Measurements from ENCODE around the gene CHGA.

Gene CHGA

GRCh38 chr14:92930737-92931602, 8.0 kb downstream of the CHGA start:
- DNase-seq (ENCODE audit: low read depth) = no peak

DNA sequence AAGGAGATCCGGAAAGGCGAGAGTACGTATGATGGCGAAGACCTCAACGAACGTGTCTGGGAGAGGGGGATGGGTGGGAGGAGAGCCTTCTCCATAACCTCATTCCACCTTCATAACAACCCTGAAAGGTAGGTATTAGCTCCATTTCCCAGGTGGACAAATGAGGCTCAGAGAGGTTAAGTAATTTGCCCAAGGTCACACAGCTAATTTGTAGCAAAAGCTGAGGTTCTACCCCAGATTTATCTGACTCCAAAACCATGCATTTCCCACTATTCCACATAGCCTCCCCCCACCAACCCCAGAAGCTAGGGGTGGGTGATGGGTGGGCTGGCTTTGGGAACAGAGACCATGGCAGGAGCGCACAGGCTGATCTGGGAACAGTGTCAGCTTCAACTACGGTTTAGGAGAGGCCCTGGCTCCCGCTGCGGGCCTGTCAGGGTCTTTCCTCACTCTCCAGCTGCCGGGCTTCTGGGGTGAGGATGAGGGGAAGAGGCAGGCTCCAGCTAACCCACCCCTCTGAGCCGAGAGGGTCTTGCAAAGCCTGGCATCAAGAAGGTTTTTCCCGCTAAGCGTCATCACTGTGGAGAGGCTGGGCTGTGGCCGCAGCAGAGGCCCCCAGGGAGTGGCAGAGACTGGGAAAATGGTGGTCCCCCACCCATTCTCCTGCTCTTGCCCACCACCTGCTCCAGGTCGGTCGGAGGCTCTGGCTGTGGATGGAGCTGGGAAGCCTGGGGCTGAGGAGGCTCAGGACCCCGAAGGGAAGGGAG, 8.9 kb downstream of the CHGA start:
- DNase-seq (ENCODE audit: low read depth) = no peak

DNA sequence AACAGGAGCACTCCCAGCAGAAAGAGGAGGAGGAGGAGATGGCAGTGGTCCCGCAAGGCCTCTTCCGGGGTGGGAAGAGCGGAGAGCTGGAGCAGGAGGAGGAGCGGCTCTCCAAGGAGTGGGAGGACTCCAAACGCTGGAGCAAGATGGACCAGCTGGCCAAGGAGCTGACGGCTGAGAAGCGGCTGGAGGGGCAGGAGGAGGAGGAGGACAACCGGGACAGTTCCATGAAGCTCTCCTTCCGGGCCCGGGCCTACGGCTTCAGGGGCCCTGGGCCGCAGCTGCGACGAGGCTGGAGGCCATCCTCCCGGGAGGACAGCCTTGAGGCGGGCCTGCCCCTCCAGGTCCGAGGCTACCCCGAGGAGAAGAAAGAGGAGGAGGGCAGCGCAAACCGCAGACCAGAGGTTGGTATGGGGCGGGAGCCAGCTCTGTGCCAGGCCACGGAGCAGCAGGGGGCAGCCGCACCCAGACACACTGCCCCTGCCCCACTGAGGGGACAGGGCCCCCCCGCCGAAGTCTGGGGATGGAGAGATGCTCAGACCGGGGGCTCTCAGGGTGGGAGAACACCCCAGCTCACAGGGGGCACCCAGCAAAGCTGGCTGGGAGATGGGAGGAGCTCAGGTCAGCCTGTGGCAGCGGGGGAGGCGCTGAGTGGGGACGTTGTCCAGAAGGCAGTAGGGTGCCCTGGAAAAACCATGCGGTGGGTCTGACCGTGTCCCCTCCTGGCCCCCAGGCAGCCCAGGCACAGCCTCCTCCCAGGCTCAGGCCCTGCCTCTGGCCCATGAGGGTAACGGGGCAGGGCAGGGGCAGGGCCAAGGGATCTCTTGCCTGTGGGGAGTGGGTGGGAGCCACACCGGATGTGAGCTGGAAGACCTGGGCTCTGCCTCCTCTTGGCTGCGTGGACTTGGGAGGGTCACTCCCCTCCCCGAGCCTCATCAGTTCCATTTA, 9.8 kb downstream of the CHGA start:
- no peak for DNase-seq (ENCODE audit: low read depth)

DNA sequence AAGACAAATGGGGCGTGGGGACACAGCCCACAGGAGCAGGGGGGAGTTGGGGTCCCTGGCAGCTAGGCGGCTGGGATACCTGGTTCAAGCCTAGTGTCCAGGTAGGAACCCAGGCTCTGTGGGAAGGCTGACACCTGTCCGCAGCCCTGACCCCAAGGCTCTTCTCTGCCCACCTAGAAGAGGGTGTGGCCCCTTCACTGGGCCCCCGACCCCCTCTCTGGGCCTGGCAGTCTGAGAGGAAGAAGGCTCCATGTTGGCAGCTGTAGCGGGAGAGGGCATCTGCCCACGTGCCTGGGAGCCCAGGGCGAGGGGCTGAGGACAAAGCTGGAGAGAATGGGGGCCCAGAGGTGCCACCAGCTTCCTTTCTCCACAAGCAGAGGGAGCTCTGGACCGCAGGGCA, 10.5 kb downstream of the CHGA start:
- no peak for DNase-seq (ENCODE audit: low read depth)

DNA sequence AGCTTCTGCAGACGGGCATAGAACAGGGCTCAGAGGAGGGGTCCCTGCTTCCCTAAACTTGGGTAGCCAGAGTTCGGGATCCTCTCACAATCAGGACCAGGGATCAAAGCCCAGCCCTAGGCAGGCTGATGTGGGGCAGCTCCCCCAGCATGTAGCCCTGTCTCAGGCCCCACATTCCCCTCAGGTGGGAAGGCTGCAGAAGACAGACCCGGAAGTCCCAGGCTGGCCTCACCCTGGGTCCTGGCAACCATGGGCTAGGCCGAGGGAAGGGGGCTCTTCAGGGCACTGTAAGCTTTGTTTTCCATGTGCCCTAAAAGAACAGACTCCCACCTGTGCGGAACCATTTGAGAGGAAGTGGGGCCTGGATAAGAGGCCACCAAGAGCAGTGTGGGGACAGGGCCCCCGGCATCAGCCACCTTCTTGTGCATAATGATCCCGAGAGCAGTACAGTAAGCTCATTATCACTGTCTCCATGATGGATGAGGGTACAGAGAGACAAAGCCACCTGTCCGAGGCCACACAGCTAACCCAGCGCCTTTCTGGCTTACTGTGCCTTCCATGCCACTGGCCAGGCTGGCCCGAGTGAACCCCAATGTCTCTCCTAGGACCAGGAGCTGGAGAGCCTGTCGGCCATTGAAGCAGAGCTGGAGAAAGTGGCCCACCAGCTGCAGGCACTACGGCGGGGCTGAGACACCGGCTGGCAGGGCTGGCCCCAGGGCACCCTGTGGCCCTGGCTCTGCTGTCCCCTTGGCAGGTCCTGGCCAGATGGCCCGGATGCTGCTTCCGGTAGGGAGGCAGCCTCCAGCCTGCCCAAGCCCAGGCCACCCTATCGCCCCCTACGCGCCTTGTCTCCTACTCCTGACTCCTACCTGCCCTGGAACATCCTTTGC, 11.5 kb downstream of the CHGA start:
- DNase-seq (ENCODE audit: low read depth) = no peak

DNA sequence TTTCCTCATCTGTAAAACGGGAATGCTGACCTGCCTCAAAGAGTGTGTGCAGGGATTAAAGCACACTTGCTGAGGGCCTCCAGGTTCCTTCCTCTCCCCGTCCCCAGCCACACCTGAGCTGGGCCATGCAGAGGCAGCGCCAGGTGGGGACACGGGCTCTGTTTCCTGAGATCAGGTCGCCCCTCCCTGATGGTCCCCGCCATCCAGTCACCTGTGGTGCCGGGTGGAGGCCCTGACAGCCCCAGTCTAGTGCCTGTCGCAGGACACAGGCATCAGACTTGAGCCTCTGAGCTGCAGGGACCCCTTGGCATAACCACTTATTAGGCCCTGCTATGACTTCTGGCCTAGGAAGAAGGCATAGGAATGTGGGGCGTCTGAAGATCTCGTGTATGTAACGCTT, 12.5 kb downstream of the CHGA start:
- no peak for DNase-seq (ENCODE audit: low read depth)

GRCh38 chr14:92936085-92936484, 13.1 kb downstream of the CHGA start:
- no peak for DNase-seq (ENCODE audit: low read depth)

DNA sequence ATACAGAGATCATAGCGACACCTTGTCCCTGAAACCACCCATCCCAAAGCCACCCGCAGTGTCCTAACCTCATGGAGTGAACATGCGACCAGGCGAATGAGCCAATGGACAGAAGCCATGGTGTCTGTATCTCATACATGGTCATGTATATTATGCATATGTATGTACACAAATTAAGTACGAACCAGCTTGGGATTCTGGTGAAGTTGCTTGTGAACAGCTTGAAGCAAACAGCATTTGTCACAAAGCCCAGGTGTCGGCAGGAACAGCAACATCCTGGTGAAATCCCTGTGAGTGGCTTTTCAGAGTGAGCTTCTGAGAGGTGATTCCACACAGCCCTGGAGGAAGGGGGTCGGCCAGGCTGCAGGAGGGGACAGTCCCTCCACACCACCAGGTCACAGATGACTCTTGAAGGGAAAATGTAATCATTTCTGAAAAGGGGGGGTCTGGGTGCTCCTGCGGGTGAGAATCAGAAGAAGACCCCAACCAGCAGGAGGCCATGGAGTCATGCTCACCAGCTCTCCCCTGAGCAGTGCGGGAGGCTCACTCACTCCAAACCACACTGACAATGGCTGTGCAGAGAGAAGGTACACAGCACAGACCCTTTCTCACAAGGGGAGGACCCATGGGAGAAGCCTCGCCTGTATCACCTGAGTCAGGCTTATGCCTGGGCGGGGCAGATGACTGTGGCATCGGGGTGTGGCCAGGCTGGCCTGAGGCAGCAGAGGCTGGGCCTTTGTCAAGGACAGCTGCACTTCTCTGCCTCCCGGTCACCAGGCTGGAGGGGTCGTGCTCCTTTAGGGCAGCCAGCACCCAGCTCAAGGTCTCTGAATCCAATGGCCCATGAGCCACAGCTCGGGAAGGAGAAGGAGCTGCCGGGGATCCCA, 14.3 kb downstream of the CHGA start:
- no peak for DNase-seq (ENCODE audit: low read depth)

GRCh38 chr14:92938235-92938875, 15.4 kb downstream of the CHGA start:
- DNase-seq (ENCODE audit: low read depth) = no peak

DNA sequence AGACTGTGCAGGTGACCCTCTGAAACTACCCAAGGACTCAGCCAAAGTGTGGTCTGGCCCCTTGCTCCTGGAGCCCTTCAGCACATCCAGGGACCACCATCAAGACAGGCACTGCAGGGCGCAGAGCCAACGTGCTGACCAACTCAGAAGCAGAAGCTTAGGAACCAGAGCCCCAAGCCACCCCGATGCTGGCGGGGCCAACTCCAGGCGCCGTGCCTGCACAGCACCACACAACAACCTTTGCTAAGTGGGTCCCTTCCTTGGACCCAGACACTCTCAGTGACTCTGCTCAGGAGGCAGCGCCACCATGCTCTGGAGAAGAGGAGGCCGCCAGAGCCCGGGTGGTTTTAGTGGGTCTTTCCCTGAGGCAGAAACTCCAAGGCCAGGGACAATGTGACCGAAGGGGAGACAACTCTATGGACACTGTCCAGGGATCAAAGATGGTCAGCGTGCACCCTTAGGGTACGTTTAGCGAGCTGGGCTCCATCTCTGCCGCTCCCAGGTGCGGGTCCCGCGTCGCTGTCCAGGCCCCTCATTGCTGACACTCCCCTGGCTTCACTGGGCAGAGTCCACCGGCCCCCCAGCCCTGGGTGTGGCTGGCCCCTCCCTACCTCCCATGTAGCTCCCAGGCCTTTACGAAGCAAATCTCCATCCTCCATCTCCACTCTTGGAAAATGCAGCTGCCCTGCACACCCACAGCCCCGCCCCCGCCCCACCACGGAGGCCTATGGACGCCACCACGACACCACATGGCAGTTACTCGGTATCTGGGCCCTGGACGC, 16.1 kb downstream of the CHGA start:
- no peak for DNase-seq (ENCODE audit: low read depth)

- no peak for DNase-seq (ENCODE audit: low read depth)
Observed at GRCh38 chr14:92939699-92940098, 16.7 kb downstream of the CHGA start.

- DNase-seq (ENCODE audit: low read depth) = no peak
Observed at GRCh38 chr14:92940543-92940942, 17.6 kb downstream of the CHGA start.

GRCh38 chr14:92941531-92941930, 18.6 kb downstream of the CHGA start:
- DNase-seq (ENCODE audit: low read depth) = no peak

DNA sequence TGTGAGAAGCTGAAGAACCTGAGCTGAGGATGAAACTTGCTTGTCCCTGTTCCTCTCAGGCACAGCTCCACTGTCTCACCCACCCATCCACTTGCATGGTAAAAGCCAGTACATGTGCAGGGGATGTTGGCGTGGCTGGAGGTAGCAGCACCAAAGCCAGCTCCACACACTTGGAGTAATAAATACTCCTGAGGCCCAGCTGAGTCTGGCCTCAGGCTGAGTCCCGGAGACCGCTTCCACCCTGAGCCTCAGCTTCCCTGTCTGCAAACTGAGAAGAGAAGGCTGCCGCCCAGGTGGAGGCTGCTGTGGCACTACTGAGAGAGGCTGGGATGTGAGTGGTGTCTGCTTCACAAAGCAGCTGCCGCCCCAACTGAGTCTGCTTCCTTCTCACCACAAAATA, 19.2 kb downstream of the CHGA start:
- DNase-seq (ENCODE audit: low read depth) = no peak

DNA sequence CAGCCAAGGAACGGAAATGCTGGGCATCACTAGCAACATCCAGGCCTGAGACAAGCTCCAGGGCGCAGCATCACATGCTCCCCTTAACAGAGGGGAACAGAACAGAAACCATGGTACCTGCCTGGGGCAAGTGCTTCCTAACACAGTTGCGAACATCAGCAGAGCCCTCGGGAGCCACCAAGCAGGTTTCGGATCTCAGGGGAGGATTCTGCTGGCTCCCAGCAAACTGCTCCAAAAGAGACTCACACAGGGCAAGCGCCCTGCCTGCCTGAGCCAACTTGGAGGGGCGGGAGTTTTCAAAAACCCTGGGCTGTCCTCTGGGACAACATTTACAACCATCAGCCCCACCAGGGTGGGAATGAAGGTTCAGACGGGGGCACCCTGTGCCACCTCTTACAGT, 19.6 kb downstream of the CHGA start:
- DNase-seq (ENCODE audit: low read depth) = no peak

GRCh38 chr14:92942976-92943710, 20.2 kb downstream of the CHGA start:
- no peak for DNase-seq (ENCODE audit: low read depth)

DNA sequence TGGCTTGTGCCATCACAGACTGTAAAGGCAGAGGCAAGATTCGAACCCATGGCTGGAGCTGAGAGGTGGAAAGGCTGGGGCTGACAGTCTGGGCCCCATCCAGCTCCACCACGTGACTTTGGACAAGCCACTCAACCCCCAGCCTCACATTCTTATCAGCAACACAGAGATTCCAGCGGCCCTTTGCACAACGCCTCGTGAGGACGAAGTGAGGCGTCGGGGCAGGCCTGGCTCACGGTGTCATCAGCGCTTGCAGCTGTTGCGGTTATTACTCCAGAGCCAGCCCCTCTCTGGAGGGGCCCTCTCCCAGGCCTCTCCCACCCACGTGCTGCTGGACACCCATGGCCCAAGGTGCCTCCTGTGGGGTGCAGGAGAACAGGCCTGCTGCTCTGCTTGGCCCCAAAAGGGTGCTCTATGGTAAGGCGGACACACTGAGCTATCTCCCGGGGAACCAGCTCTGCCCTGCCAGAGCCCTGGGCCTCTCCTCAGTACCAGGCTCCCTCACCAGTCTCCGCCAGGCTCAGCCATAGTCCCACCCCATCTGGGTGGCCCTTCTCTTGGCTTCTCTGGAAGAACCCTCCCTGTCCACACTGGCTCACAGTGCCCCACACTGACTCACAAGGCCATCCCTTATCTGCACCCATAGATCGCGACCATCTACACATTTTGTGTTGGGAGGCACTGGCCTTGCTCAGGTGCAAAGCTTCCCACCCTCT, 21.1 kb downstream of the CHGA start:
- no peak for DNase-seq (ENCODE audit: low read depth)

- no peak for DNase-seq (ENCODE audit: low read depth)
Observed at GRCh38 chr14:92944976-92945375, 22.0 kb downstream of the CHGA start.
